Nephron (organoid): ENCODE measurements around the gene ABCG1.

Experiments
- H3K27ac Mint-ChIP-seq, 3 experiments: 2 replicates each; pipeline ENCODE4 v1.8.0; 2020; ENCODE audit warnings: mixed read lengths in 3 of 3, mild to moderate bottlenecking in 2 of 3, moderate library complexity in 1 of 3
- H3K27me3 Mint-ChIP-seq: 2 replicates; pipeline ENCODE4 v1.8.0; 2021; ENCODE audit warnings: low read depth, mild to moderate bottlenecking, moderate library complexity, mixed read lengths
- H3K36me3 Mint-ChIP-seq: 2 replicates; pipeline ENCODE4 v1.8.0; 2020; ENCODE audit warnings: low read depth, mixed read lengths
- H3K4me1 Mint-ChIP-seq: 2 replicates; pipeline ENCODE4 v1.8.0; 2020; ENCODE audit warnings: mixed read lengths
- H3K4me3 Mint-ChIP-seq, 3 experiments: 2 replicates each; pipeline ENCODE4 v1.8.0; 2020; ENCODE audit warnings: mild to moderate bottlenecking in 3 of 3, mixed read lengths in 3 of 3, moderate library complexity in 2 of 3
- H3K9me3 Mint-ChIP-seq: 2 replicates; pipeline ENCODE4 v1.8.0; 2020; ENCODE audit warnings: mixed read lengths
- CTCF ChIP-seq, 3 experiments: fragments of 200-600 bp; sonication (generic); IDR thresholded peaks; one replicate each; pipeline ENCODE4 v1.5.0; 2021; ENCODE audit warnings: antibody characterized with exemption in 3 of 3; ENCODE audit not compliant: unreplicated experiment in 3 of 3

ABCG1 gene

GRCh38 chr21:42248783-42249597, 30.1 kb downstream of the ABCG1 start:
- Mint-ChIP-seq H3K36me3 (no peaks in the 10 kb centered on the region), H3K4me3 (no peak overlapping the region), H3K9me3 (no peaks in the 10 kb centered on the region), H3K27ac (no peak overlapping the region), H3K27me3 (peaks cover 38% of the 10 kb centered on the region), H3K4me1 (peaks cover 47% of the 10 kb centered on the region)
- no peak for TF ChIP-seq CTCF (IDR thresholded peaks at IDR 0.05; ENCODE audit: unreplicated experiment in 3 of 3)

GRCh38 chr21:42250422-42251403, 31.8 kb downstream of the ABCG1 start:
- TF ChIP-seq CTCF (IDR thresholded peaks at IDR 0.05; ENCODE audit: unreplicated experiment in 3 of 3) = no peak
- peaks cover 55% of the 10 kb centered on the region for H3K4me1 Mint-ChIP-seq
- no peak overlapping the region for H3K27ac Mint-ChIP-seq
- H3K36me3 Mint-ChIP-seq = no peaks in the 10 kb centered on the region
- peaks cover 30% of the 10 kb centered on the region for H3K27me3 Mint-ChIP-seq
- no peaks in the 10 kb centered on the region for H3K9me3 Mint-ChIP-seq
- no peak overlapping the region for H3K4me3 Mint-ChIP-seq

- Mint-ChIP-seq H3K27ac (peak overlapping the region in 1 of 3 experiments; percentile 30), H3K4me1 (peaks cover 56% of the 10 kb centered on the region), H3K9me3 (no peaks in the 10 kb centered on the region), H3K4me3 (no peak overlapping the region), H3K27me3 (peaks cover 28% of the 10 kb centered on the region), H3K36me3 (no peaks in the 10 kb centered on the region)
- TF ChIP-seq CTCF (IDR thresholded peaks at IDR 0.05; ENCODE audit: unreplicated experiment in 3 of 3) = no peak
These were observed 32.8 kb downstream of the ABCG1 start for GRCh38 chr21:42251654-42252324.

GRCh38 chr21:42252325-42252654, 33.4 kb downstream of the ABCG1 start:
- Mint-ChIP-seq H3K27ac (peak overlapping the region in 1 of 3 experiments; percentile 30), H3K9me3 (no peaks in the 10 kb centered on the region), H3K36me3 (no peaks in the 10 kb centered on the region), H3K4me3 (no peak overlapping the region), H3K27me3 (peaks cover 28% of the 10 kb centered on the region), H3K4me1 (peaks cover 57% of the 10 kb centered on the region)
- TF ChIP-seq CTCF (IDR thresholded peaks at IDR 0.05; ENCODE audit: unreplicated experiment in 3 of 3) = no peak

- no peaks in the 10 kb centered on the region for H3K9me3 Mint-ChIP-seq
- no peaks in the 10 kb centered on the region for H3K36me3 Mint-ChIP-seq
- H3K4me1 Mint-ChIP-seq = peaks cover 54% of the 10 kb centered on the region
- no peak overlapping the region for H3K27ac Mint-ChIP-seq
- no peak overlapping the region for H3K4me3 Mint-ChIP-seq
- no peak for TF ChIP-seq CTCF (IDR thresholded peaks at IDR 0.05; ENCODE audit: unreplicated experiment in 3 of 3)
- peaks cover 26% of the 10 kb centered on the region for H3K27me3 Mint-ChIP-seq
These were observed 33.9 kb downstream of the ABCG1 start for GRCh38 chr21:42252778-42253340.
